HepG2 (cell line): Measurements from ENCODE around the gene ARPC3. TPM values are rescaled to one million over a fixed set of nuclear protein-coding genes. Genes with fewer than 3 reads are reported as not detected.

Experiments
- CENPX ChIP-seq: sonication (generic); formaldehyde crosslinking; IDR thresholded peaks from 2 replicates; pipeline ENCODE4 v1.9.0; 2021; ENCODE audit warnings: mild to moderate bottlenecking, missing genetic modification reagents, moderate library complexity
- CHD4 ChIP-seq: fragments of 200-600 bp; sonication (generic); IDR thresholded peaks from 2 replicates; pipeline ENCODE4 v1.7.0; 2017; ENCODE audit warnings: mild to moderate bottlenecking, low read length, borderline replicate concordance
- HMG20B ChIP-seq: conservative IDR thresholded peaks from 2 replicates; pipeline ENCODE4 v1.6.1; 2016; ENCODE audit warnings: missing genetic modification reagents, missing compliant biosample characterization
- HMGXB3 ChIP-seq: sonication (generic); formaldehyde crosslinking; IDR thresholded peaks from 2 replicates; pipeline ENCODE4 v1.4.0; 2020; ENCODE audit warnings: missing genetic modification reagents, borderline replicate concordance
- MTA3 ChIP-seq: sonication (generic); formaldehyde crosslinking; IDR thresholded peaks from 2 replicates; pipeline ENCODE4 v1.4.0; 2020; ENCODE audit warnings: missing genetic modification reagents
- NCOA1 ChIP-seq: sonication (generic); formaldehyde crosslinking; IDR thresholded peaks from 2 replicates; pipeline ENCODE4 v1.9.0; 2021; ENCODE audit warnings: missing genetic modification reagents
- NCOR1 ChIP-seq: fragments of 200-600 bp; sonication (generic); IDR thresholded peaks from 2 replicates; pipeline ENCODE4 v1.7.0; 2017; ENCODE audit warnings: antibody characterized with exemption, low read length, borderline replicate concordance
- NFIB ChIP-seq: sonication (generic); formaldehyde crosslinking; IDR thresholded peaks from 2 replicates; pipeline ENCODE4 v1.9.0; 2021; ENCODE audit warnings: missing genetic modification reagents, mild to moderate bottlenecking, borderline replicate concordance
- RNF2 ChIP-seq: fragments of 450-650 bp; conservative IDR thresholded peaks from 2 replicates; pipeline ENCODE4 v1.6.1; 2016; ENCODE audit warnings: low read depth
- ZEB1 ChIP-seq: IDR thresholded peaks from 2 replicates; pipeline ENCODE4 v1.6.1; 2012; ENCODE audit warnings: mild to moderate bottlenecking, low read depth, inconsistent platforms; ENCODE audit not compliant: insufficient replicate concordance
- ZSCAN20 ChIP-seq: sonication (generic); formaldehyde crosslinking; IDR thresholded peaks from 2 replicates; pipeline ENCODE4 v1.4.0; 2020; ENCODE audit warnings: missing genetic modification reagents, mild to moderate bottlenecking, borderline replicate concordance
- polyA plus RNA-seq, 8 experiments: library from polyadenylated mRNA; depleted of rRNA in 3 of 8; stranded (reverse) in 7 of 8; unstranded in 1 of 8; fragments of >200 nt; fragmentation: Illumina TruSeq in 4 of 8; extraction: Trizol in 4 of 8; gene quantifications; 2 replicates each; pipeline versions ENCODE4 v1.2.1 to v1.2.3, GENCODE V29; 2011 to 2016; ENCODE audit warnings: low read depth in 4 of 8, missing spikeins in 1 of 8, mixed read lengths in 1 of 8; ENCODE audit not compliant: insufficient read depth in 1 of 8
- total RNA-seq, 5 experiments: library from RNA; depleted of rRNA; stranded (reverse); fragments of >200 nt; fragmentation: Illumina TruSeq; extraction: Trizol; gene quantifications; 2 replicates each; pipeline ENCODE4 v1.2.3, GENCODE V29; 2016; ENCODE audit warnings: low read depth in 1 of 5
- TF ChIP-seq, protein P1 (sequence below): sonication (generic); formaldehyde crosslinking; IDR thresholded peaks from 2 replicates; pipeline ENCODE4 v1.4.0; 2020; ENCODE audit warnings: missing genetic modification reagents
- TF ChIP-seq, protein P2 (sequence below): sonication (generic); formaldehyde crosslinking; IDR thresholded peaks from 2 replicates; pipeline ENCODE4 v1.4.0; 2020; ENCODE audit warnings: missing genetic modification reagents, borderline replicate concordance
- TF ChIP-seq, protein P3 (sequence below): sonication (generic); formaldehyde crosslinking; conservative IDR thresholded peaks from 2 replicates; pipeline ENCODE4 v1.4.0; 2020; ENCODE audit warnings: missing genetic modification reagents
- TF ChIP-seq, protein P4 (sequence below): IDR thresholded peaks from 2 replicates; pipeline ENCODE4 v1.6.1; 2018; ENCODE audit warnings: missing genetic modification reagents, mild to moderate bottlenecking, missing compliant biosample characterization

The ARPC3 gene
- total and polyA plus RNA-seq, 2 of the 13 experiments (the other 11 are each of a cell fraction or from before 2014, with no cell fraction given) = 32.7 to 234 TPM

- TF ChIP-seq, protein P1, sequence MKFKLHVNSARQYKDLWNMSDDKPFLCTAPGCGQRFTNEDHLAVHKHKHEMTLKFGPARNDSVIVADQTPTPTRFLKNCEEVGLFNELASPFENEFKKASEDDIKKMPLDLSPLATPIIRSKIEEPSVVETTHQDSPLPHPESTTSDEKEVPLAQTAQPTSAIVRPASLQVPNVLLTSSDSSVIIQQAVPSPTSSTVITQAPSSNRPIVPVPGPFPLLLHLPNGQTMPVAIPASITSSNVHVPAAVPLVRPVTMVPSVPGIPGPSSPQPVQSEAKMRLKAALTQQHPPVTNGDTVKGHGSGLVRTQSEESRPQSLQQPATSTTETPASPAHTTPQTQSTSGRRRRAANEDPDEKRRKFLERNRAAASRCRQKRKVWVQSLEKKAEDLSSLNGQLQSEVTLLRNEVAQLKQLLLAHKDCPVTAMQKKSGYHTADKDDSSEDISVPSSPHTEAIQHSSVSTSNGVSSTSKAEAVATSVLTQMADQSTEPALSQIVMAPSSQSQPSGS = peak; percentile 61; the same call in 1 of the 2 replicates
- no peak for TF ChIP-seq MTA3 (CRISPR knock-in tag)
- peak; percentile 47 for TF ChIP-seq ZEB1
- no peak for TF ChIP-seq NFIB
- TF ChIP-seq, protein P2, sequence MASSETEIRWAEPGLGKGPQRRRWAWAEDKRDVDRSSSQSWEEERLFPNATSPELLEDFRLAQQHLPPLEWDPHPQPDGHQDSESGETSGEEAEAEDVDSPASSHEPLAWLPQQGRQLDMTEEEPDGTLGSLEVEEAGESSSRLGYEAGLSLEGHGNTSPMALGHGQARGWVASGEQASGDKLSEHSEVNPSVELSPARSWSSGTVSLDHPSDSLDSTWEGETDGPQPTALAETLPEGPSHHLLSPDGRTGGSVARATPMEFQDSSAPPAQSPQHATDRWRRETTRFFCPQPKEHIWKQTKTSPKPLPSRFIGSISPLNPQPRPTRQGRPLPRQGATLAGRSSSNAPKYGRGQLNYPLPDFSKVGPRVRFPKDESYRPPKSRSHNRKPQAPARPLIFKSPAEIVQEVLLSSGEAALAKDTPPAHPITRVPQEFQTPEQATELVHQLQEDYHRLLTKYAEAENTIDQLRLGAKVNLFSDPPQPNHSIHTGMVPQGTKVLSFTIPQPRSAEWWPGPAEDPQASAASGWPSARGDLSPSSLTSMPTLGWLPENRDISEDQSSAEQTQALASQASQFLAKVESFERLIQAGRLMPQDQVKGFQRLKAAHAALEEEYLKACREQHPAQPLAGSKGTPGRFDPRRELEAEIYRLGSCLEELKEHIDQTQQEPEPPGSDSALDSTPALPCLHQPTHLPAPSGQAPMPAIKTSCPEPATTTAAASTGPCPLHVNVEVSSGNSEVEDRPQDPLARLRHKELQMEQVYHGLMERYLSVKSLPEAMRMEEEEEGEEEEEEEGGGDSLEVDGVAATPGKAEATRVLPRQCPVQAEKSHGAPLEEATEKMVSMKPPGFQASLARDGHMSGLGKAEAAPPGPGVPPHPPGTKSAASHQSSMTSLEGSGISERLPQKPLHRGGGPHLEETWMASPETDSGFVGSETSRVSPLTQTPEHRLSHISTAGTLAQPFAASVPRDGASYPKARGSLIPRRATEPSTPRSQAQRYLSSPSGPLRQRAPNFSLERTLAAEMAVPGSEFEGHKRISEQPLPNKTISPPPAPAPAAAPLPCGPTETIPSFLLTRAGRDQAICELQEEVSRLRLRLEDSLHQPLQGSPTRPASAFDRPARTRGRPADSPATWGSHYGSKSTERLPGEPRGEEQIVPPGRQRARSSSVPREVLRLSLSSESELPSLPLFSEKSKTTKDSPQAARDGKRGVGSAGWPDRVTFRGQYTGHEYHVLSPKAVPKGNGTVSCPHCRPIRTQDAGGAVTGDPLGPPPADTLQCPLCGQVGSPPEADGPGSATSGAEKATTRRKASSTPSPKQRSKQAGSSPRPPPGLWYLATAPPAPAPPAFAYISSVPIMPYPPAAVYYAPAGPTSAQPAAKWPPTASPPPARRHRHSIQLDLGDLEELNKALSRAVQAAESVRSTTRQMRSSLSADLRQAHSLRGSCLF (CRISPR knock-in tag) = no peak
- TF ChIP-seq, protein P3, sequence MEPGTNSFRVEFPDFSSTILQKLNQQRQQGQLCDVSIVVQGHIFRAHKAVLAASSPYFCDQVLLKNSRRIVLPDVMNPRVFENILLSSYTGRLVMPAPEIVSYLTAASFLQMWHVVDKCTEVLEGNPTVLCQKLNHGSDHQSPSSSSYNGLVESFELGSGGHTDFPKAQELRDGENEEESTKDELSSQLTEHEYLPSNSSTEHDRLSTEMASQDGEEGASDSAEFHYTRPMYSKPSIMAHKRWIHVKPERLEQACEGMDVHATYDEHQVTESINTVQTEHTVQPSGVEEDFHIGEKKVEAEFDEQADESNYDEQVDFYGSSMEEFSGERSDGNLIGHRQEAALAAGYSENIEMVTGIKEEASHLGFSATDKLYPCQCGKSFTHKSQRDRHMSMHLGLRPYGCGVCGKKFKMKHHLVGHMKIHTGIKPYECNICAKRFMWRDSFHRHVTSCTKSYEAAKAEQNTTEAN = no peak
- TF ChIP-seq ZSCAN20 (CRISPR knock-in tag) = no peak
- TF ChIP-seq CHD4 = 0 out of 2 replicates have a peak, but pooled peaks have one; percentile 2
- TF ChIP-seq, protein P4, sequence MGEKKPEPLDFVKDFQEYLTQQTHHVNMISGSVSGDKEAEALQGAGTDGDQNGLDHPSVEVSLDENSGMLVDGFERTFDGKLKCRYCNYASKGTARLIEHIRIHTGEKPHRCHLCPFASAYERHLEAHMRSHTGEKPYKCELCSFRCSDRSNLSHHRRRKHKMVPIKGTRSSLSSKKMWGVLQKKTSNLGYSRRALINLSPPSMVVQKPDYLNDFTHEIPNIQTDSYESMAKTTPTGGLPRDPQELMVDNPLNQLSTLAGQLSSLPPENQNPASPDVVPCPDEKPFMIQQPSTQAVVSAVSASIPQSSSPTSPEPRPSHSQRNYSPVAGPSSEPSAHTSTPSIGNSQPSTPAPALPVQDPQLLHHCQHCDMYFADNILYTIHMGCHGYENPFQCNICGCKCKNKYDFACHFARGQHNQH (CRISPR knock-in tag) = peak; percentile 74
- no peak for TF ChIP-seq CENPX
- 0 out of 2 replicates have a peak, but pooled peaks have one; percentile 1 for TF ChIP-seq HMG20B
- no peak for TF ChIP-seq RNF2
- TF ChIP-seq NCOA1 (CRISPR knock-in tag) = no peak
- TF ChIP-seq HMGXB3 (CRISPR knock-in tag) = no peak
- TF ChIP-seq NCOR1 = no peak
Observed at GRCh38 chr12:110449799-110450497, at the start of gene ARPC3 (continued).
